Fibroblast of lung (primary cell): ENCODE data around the gene PFDN6. TPM values are rescaled to one million over a fixed set of nuclear protein-coding genes. Genes with fewer than 3 reads are reported as not detected.

Experiments
- DNase-seq, 2 donors: peaks; one replicate each; pipeline versions ENCODE4 v3.0.0 to v3.0.0-alpha.2; 2010; ENCODE audit warnings: low read depth in 2 of 2
- H2AFZ ChIP-seq: 2 replicates; pipeline ENCODE4 v1.5.1; 2012; ENCODE audit warnings: low read length, control low read depth, inconsistent platforms
- H3K27ac ChIP-seq: 2 replicates; pipeline ENCODE4 v1.5.1; 2011; ENCODE audit warnings: low read length, control low read depth; ENCODE audit not compliant: insufficient read depth
- H3K27me3 ChIP-seq: 2 replicates; pipeline ENCODE4 v1.5.1; 2011; ENCODE audit warnings: mild to moderate bottlenecking, low read length; ENCODE audit not compliant: control insufficient read depth, insufficient read depth
- H3K36me3 ChIP-seq: 2 replicates; pipeline ENCODE4 v1.5.1; 2011; ENCODE audit warnings: low read length; ENCODE audit not compliant: control insufficient read depth, insufficient read depth
- H3K4me1 ChIP-seq: 2 replicates; pipeline ENCODE4 v1.5.1; 2011; ENCODE audit warnings: low read length; ENCODE audit not compliant: control insufficient read depth, insufficient read depth; ENCODE audit errors: extremely low read depth
- H3K4me2 ChIP-seq: 2 replicates; pipeline ENCODE4 v1.5.1; 2011; ENCODE audit warnings: low read length, control low read depth; ENCODE audit not compliant: insufficient read depth; ENCODE audit errors: extremely low read depth
- H3K4me3 ChIP-seq, 4 experiments: fragments of 200-600 bp in 1 of 4; sonication (generic) in 1 of 4; replicated peaks in 1 of 4; 2 replicates each; pipeline ENCODE4 v1.5.1; 2011 to 2016; ENCODE audit warnings: low read length in 4 of 4, low read depth in 3 of 4, mild to moderate bottlenecking in 3 of 4, control low read depth in 2 of 4, inconsistent platforms in 1 of 4, mixed read lengths in 1 of 4; ENCODE audit not compliant: insufficient read depth in 1 of 4; ENCODE audit errors: control extremely low read depth in 1 of 4
- H3K79me2 ChIP-seq: 2 replicates; pipeline ENCODE4 v1.5.1; 2012; ENCODE audit warnings: mild to moderate bottlenecking, low read length, inconsistent platforms; ENCODE audit not compliant: control insufficient read depth, insufficient read depth
- H3K9ac ChIP-seq: 2 replicates; pipeline ENCODE4 v1.5.1; 2011; ENCODE audit warnings: mild to moderate bottlenecking, low read length, control low read depth; ENCODE audit not compliant: insufficient read depth
- H3K9me3 ChIP-seq: 2 replicates; pipeline ENCODE4 v1.5.1; 2012; ENCODE audit warnings: low read depth, low read length; ENCODE audit not compliant: control insufficient read depth, insufficient read depth
- H4K20me1 ChIP-seq: 2 replicates; pipeline ENCODE4 v1.5.1; 2011; ENCODE audit warnings: low read length; ENCODE audit not compliant: control insufficient read depth, insufficient read depth; ENCODE audit errors: extremely low read depth
- EZH2 ChIP-seq: IDR thresholded peaks from 2 replicates; pipeline ENCODE4 v1.5.1; 2012; ENCODE audit warnings: low read length, control low read depth, mild to moderate bottlenecking; ENCODE audit errors: missing control alignments
- polyA plus RNA-seq, 2 donors: library from polyadenylated mRNA; depleted of rRNA in 1 of 2; stranded (reverse) in 1 of 2; unstranded in 1 of 2; fragments of >200 nt; gene quantifications; 2 replicates each; pipeline ENCODE4 v1.2.1, GENCODE V29; 2011 to 2012; ENCODE audit warnings: missing spikeins in 1 of 2
- total RNA-seq: library from RNA; depleted of rRNA; stranded (reverse); fragments of >200 nt; gene quantifications from 2 replicates; pipeline ENCODE4 v1.2.1, GENCODE V29; 2014
- TF ChIP-seq, protein P1 (sequence below), 2 donors: IDR thresholded peaks in 1 of 2; conservative IDR thresholded peaks in 1 of 2; 1 replicate in 1 of 2; 2 replicates in 1 of 2; pipeline ENCODE4 v1.5.1; 2011 to 2012; ENCODE audit warnings: low read length in 2 of 2, control low read depth in 1 of 2, inconsistent platforms in 1 of 2, low read depth in 1 of 2, mild to moderate bottlenecking in 1 of 2

PFDN6 gene
- total and polyA plus RNA-seq, 2 donors (not counting 1 experiment from before 2014, with no cell fraction given): 39.8 to 46.7 TPM

DNA sequence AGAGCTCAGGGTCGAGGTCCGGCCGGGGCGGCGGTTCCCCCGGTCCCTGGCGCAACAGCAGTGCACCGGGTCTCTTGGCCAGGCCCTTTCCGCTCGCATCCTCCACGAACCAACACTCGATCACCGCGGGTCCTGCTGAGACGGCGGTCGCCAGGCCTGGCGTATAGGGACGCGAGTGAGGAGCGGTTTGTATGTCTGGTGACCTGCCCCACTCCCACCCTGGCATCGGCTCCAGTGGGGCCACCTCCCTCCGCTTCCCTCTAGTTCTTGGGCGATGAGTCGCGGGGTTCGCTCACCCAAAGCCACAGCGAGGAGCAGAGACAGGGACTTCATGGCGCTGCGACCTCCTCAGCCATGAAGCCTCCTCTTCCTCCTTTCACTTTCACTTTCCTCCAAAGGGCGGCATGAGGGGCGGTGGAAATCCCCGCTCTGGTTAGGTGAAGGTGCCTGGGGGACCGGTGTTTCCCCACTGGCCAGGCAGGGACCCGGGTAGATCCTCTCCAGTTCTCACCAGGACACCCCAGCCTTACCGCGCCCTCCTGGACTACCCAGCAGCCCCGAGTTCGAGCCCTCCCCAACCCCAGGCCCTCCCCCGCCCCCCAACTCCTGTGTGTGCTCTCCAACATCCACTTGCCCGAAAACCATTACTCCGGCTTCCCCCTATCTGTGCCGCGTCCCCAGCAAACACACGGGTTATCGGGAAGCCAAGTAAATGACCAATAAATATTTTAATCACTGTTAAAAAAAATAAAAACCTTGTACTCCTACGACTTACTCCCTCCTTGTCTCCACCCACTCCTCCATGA is 24.5 kb downstream of the PFDN6 start, which contains the start of gene TAPBP:
TSS of gene TAPBP (minus strand) at position 370 of the 806 bp plus-strand sequence. CDS start at position 333, 37 bp downstream.
- H2AFZ ChIP-seq: peak within 1 kb of the TSS; percentile 84
- peaks cover 9% of the 10 kb centered on the region for H3K36me3 ChIP-seq
- peaks cover 37% of the 10 kb centered on the region for H3K79me2 ChIP-seq
- H3K4me2 ChIP-seq: peak within 1 kb of the TSS; percentile 82
- H3K9me3 ChIP-seq: no peaks in the 10 kb centered on the region
- peak within 1 kb of the TSS; percentile 96 for H3K9ac ChIP-seq
- H4K20me1 ChIP-seq: no peaks in the 10 kb centered on the region
- peak; percentile 56 for DNase-seq
- H3K27me3 ChIP-seq: no peaks in the 10 kb centered on the region
- TF ChIP-seq, protein P1, sequence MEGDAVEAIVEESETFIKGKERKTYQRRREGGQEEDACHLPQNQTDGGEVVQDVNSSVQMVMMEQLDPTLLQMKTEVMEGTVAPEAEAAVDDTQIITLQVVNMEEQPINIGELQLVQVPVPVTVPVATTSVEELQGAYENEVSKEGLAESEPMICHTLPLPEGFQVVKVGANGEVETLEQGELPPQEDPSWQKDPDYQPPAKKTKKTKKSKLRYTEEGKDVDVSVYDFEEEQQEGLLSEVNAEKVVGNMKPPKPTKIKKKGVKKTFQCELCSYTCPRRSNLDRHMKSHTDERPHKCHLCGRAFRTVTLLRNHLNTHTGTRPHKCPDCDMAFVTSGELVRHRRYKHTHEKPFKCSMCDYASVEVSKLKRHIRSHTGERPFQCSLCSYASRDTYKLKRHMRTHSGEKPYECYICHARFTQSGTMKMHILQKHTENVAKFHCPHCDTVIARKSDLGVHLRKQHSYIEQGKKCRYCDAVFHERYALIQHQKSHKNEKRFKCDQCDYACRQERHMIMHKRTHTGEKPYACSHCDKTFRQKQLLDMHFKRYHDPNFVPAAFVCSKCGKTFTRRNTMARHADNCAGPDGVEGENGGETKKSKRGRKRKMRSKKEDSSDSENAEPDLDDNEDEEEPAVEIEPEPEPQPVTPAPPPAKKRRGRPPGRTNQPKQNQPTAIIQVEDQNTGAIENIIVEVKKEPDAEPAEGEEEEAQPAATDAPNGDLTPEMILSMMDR (conservative IDR thresholded peaks at IDR 0.05 in 1 of 2, IDR thresholded peaks at IDR 0.05 in 1 of 2; ENCODE audit: low read depth in 1 of 2, low read length in 2 of 2): no peak
- TF ChIP-seq EZH2: no peak
- peaks cover 15% of the 10 kb centered on the region for H3K4me1 ChIP-seq
- peak within 1 kb of the TSS; percentile 98 for H3K27ac ChIP-seq
- peak within 1 kb of the TSS; percentile 70 to 97 (median 89) for H3K4me3 ChIP-seq

DNA sequence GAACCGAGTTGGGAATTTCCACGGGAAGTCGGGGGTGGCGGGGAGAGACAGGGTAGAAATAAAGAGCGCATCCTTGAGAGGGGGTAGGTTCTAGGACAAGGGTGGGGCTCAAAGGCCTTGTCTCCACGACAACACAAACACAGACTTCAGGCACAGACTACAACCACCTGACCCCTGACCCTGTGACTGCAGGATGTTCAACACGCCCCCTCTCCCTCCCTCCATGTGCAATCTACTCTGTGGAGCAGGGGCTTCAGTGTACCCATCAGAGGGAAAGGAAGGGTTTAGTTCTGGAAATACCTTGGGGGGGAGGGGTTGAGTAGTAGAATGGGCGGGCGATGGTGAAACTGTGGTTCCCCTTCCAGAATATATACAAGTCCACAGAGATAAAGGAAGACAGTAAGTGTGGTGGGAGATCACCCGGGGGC is 25.1 kb downstream of the PFDN6 start:
- peaks cover 43% of the 10 kb centered on the region for H3K79me2 ChIP-seq
- peaks cover 21% of the 10 kb centered on the region for H3K4me1 ChIP-seq
- H3K4me3 ChIP-seq: peak overlapping the region; percentile 70 to 97 (median 89)
- H3K4me2 ChIP-seq: peak overlapping the region; percentile 82
- H3K36me3 ChIP-seq: peaks cover 12% of the 10 kb centered on the region
- H3K27me3 ChIP-seq: no peaks in the 10 kb centered on the region
- DNase-seq: peak; percentile 69 to 73
- H4K20me1 ChIP-seq: no peaks in the 10 kb centered on the region
- H3K27ac ChIP-seq: peak overlapping the region; percentile 98
- no peaks in the 10 kb centered on the region for H3K9me3 ChIP-seq
- no peak overlapping the region for H3K9ac ChIP-seq
- H2AFZ ChIP-seq: no peak overlapping the region
- TF ChIP-seq, protein P1 (conservative IDR thresholded peaks at IDR 0.05 in 1 of 2, IDR thresholded peaks at IDR 0.05 in 1 of 2; ENCODE audit: low read depth in 1 of 2, low read length in 2 of 2): no peak
- no peak for TF ChIP-seq EZH2

DNA sequence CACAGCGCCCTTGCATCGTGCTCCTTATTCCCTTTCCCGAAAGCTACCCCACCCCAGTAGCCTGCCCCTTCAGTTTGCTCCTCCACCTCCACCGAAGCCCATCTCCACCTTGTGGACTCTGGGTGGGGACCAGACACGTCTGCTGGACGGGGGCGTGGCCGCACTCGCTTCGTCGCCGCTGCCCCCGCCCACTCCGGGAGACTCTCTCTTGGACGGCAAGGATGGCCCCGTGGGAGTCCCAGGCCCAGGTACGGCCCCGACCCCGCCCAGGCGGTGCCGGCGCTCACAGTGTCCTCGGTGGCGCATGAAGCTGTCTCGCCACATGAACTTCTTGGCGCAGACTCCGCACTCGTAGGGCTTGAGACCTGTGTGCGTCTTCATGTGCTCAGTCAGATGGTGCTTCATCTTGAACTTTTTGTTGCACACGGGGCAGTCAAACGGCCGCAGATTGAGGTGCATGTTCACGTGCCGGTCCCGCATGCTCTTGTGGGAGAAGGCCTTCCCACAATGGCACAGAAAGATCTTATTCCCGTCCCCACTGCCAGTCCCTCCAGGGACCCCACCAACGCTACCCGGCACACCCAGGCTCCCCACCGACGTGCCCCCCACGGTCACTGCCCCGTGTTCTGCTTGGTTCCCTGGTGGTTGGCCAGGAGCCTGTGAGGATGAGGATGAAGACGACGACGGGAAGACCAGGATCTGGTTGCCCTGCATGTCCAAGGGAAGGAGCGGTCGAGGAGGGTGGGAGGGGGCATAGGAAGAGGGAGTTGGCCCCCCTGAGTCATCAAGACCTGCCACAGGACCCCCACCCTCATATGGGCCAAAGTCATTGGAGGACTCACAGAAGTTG is 25.8 kb downstream of the PFDN6 start:
- no peaks in the 10 kb centered on the region for H4K20me1 ChIP-seq
- H3K36me3 ChIP-seq: peaks cover 12% of the 10 kb centered on the region
- H3K27ac ChIP-seq: peak overlapping the region; percentile 98
- H2AFZ ChIP-seq: no peak overlapping the region
- peaks cover 49% of the 10 kb centered on the region for H3K79me2 ChIP-seq
- H3K4me3 ChIP-seq: peak overlapping the region in 2 of 4 experiments; percentile 86 to 92
- H3K4me1 ChIP-seq: peaks cover 27% of the 10 kb centered on the region
- DNase-seq: no peak
- H3K4me2 ChIP-seq: peak overlapping the region; percentile 82
- no peaks in the 10 kb centered on the region for H3K9me3 ChIP-seq
- H3K9ac ChIP-seq: no peak overlapping the region
- H3K27me3 ChIP-seq: no peaks in the 10 kb centered on the region
- TF ChIP-seq EZH2: no peak
- TF ChIP-seq, protein P1 (conservative IDR thresholded peaks at IDR 0.05 in 1 of 2, IDR thresholded peaks at IDR 0.05 in 1 of 2; ENCODE audit: low read depth in 1 of 2, low read length in 2 of 2): no peak
